Occipital lobe (tissue), 2 donors: ENCODE results near the gene RPS24. TPM values are rescaled to one million over a fixed set of nuclear protein-coding genes. Genes with fewer than 3 reads are reported as not detected.
A peak's percentile ranks its signal among the peaks of the same experiment; 100 is the strongest.
"Not testable (repeated sequence)": the region's sequence is repeated elsewhere in the genome, so short reads cannot be mapped to it uniquely, and the experiment has no call there.

Source experiments
- DNase-seq: peaks from one replicate; lab custom pipeline; 2025; lab: John Stamatoyannopoulos, UW
- total RNA-seq: library from RNA; depleted of rRNA; stranded (reverse); fragments of >200 nt; gene quantifications from one replicate; pipeline ENCODE4 v1.2.3, GENCODE V29; 2014

The RPS24 gene
- 2,905 TPM for total RNA-seq

GRCh38 chr10:78033637-78034470, at the start of gene RPS24:
RPS24 (plus strand) TSS chr10:78033863; CDS start chr10:78033902, 39 bp downstream.
- peak; percentile 92 for DNase-seq

- no peak for DNase-seq
Measured at GRCh38 chr10:77984986-77985385, 48.7 kb upstream of the RPS24 start.

GRCh38 chr10:77987671-77988255, 45.9 kb upstream of the RPS24 start:
- DNase-seq, result no peak

GRCh38 chr10:77989081-77989724, 44.5 kb upstream of the RPS24 start:
- peak; percentile 31 for DNase-seq

GRCh38 chr10:77993620-77994019, 40.0 kb upstream of the RPS24 start:
- DNase-seq, result no peak

- not testable (repeated sequence) for DNase-seq
Measured at GRCh38 chr10:77998780-77999179, 34.9 kb upstream of the RPS24 start.

- DNase-seq, result no peak
Measured at GRCh38 chr10:78000206-78000605, 33.5 kb upstream of the RPS24 start.

- DNase-seq, result no peak
Measured at GRCh38 chr10:78000956-78001472, 32.6 kb upstream of the RPS24 start.

GRCh38 chr10:78002541-78003288, 30.9 kb upstream of the RPS24 start:
- DNase-seq, result no peak

GRCh38 chr10:78004215-78005026, 29.2 kb upstream of the RPS24 start:
- DNase-seq, result no peak

GRCh38 chr10:78007172-78007571, 26.5 kb upstream of the RPS24 start:
- DNase-seq, result no peak

GRCh38 chr10:78009662-78010061, 24.0 kb upstream of the RPS24 start:
- no peak for DNase-seq

GRCh38 chr10:78010278-78010677, 23.4 kb upstream of the RPS24 start:
- no peak for DNase-seq

GRCh38 chr10:78011065-78011464, 22.6 kb upstream of the RPS24 start:
- DNase-seq, result no peak

- no peak for DNase-seq
Measured at GRCh38 chr10:78013564-78013963, 20.1 kb upstream of the RPS24 start.

- no peak for DNase-seq
Measured at GRCh38 chr10:78015546-78015945, 18.1 kb upstream of the RPS24 start.

- no peak for DNase-seq
Measured at GRCh38 chr10:78017856-78018255, 15.8 kb upstream of the RPS24 start.

GRCh38 chr10:78019264-78019663, 14.4 kb upstream of the RPS24 start:
- no peak for DNase-seq

- no peak for DNase-seq
Measured at GRCh38 chr10:78021201-78021600, 12.5 kb upstream of the RPS24 start.

- no peak for DNase-seq
Measured at GRCh38 chr10:78023741-78024140, 9.9 kb upstream of the RPS24 start.
